H1 (cell line): ENCODE results near the gene RTF1. TPM values are rescaled to one million over a fixed set of nuclear protein-coding genes. Genes with fewer than 3 reads are reported as not detected.

Experiments
- CTCF ChIA-PET: fragments of 300-600 bp; sonication (Branson Sonifier 250); formaldehyde crosslinking; loops from one replicate; lab custom pipeline; 2021; ENCODE audit not compliant: partially characterized antibody; lab: Charles Lee
- POLR2A ChIA-PET: fragments of 300-600 bp; sonication (Branson Sonifier 250); formaldehyde crosslinking; loops from one replicate; lab custom pipeline; 2021; ENCODE audit warnings: inconsistent platforms; ENCODE audit not compliant: partially characterized antibody; lab: Charles Lee
- DNase-seq, 2 experiments: peaks; one replicate each; pipeline versions ENCODE4 v3.0.0 to v3.0.0-alpha.2; 2010 to 2022; ENCODE audit warnings: low spot score in 2 of 2, low read depth in 1 of 2, mixed read lengths in 1 of 2
- FAIRE-seq: peaks from 2 replicates; lab custom pipeline; 2011; peaks lifted over from hg19 to GRCh38; lab: Jason Lieb, UNC
- H2AFZ ChIP-seq: 2 replicates; pipeline ENCODE4 v1.8.1; 2012; ENCODE audit warnings: low read length, inconsistent platforms
- H2AK5ac ChIP-seq: 2 replicates; pipeline ENCODE4 v1.6.1; 2013; ENCODE audit warnings: low read depth, low read length
- H2BK120ac ChIP-seq: replicated peaks from 2 replicates; pipeline ENCODE3; 2013; ENCODE audit warnings: low read depth, low read length, inconsistent platforms
- H2BK12ac ChIP-seq: 2 replicates; pipeline ENCODE4 v1.6.1; 2013; ENCODE audit warnings: low read depth, low read length
- H2BK15ac ChIP-seq: 2 replicates; pipeline ENCODE4 v1.6.1; 2013; ENCODE audit warnings: low read length
- H2BK20ac ChIP-seq: 2 replicates; pipeline ENCODE4 v1.6.1; 2013; ENCODE audit warnings: low read length
- H2BK5ac ChIP-seq: 2 replicates; pipeline ENCODE4 v1.6.1; 2013; ENCODE audit warnings: low read depth, low read length
- H3K14ac ChIP-seq: 2 replicates; pipeline ENCODE4 v1.6.1; 2013; ENCODE audit warnings: inconsistent platforms; ENCODE audit not compliant: insufficient read length
- H3K18ac ChIP-seq: 2 replicates; pipeline ENCODE4 v1.6.1; 2013; ENCODE audit warnings: low read length; ENCODE audit errors: extremely low read depth
- H3K23ac ChIP-seq: 2 replicates; pipeline ENCODE4 v1.6.1; 2013; ENCODE audit warnings: inconsistent platforms; ENCODE audit not compliant: insufficient read length
- H3K23me2 ChIP-seq: 2 replicates; pipeline ENCODE4 v1.6.1; 2013; ENCODE audit warnings: low read depth, low read length
- H3K27ac ChIP-seq: 2 replicates; pipeline ENCODE4 v1.6.1; 2011; ENCODE audit warnings: low read depth, low read length, inconsistent platforms
- H3K27me3 ChIP-seq, 4 experiments: replicated peaks in 1 of 4; 1 replicate in 1 of 4; 2 replicates in 3 of 4; pipeline versions ENCODE4 v1.6.1 to v1.8.1; 2011 to 2013; ENCODE audit warnings: low read length in 3 of 4, mild to moderate bottlenecking in 3 of 4, inconsistent platforms in 2 of 4, mixed read lengths in 2 of 4, moderate library complexity in 1 of 4; ENCODE audit not compliant: control insufficient read depth in 3 of 4, insufficient read depth in 3 of 4; ENCODE audit errors: extremely low read depth in 1 of 4
- H3K36me3 ChIP-seq, 4 experiments: 2 replicates each; pipeline versions ENCODE4 v1.6.1 to v1.8.1; 2011 to 2013; ENCODE audit warnings: mild to moderate bottlenecking in 4 of 4, low read length in 3 of 4, moderate library complexity in 2 of 4, control low read depth in 1 of 4, inconsistent platforms in 1 of 4; ENCODE audit not compliant: insufficient read depth in 4 of 4, control insufficient read depth in 2 of 4
- H3K4ac ChIP-seq: replicated peaks from 2 replicates; pipeline ENCODE3; 2013; ENCODE audit warnings: low read length, low read depth, mixed read lengths, inconsistent platforms; ENCODE audit not compliant: insufficient read length
- H3K4me1 ChIP-seq, 4 experiments: replicated peaks in 1 of 4; 1 replicate in 1 of 4; 2 replicates in 3 of 4; pipeline versions ENCODE4 v1.6.1 to v1.8.1; 2011 to 2013; ENCODE audit warnings: low read length in 3 of 4, inconsistent platforms in 2 of 4, mixed read lengths in 1 of 4; ENCODE audit not compliant: insufficient read depth in 4 of 4, control insufficient read depth in 3 of 4
- H3K4me2 ChIP-seq, 2 experiments: 2 replicates each; pipeline versions ENCODE4 v1.6.1 to v1.8.1; 2011 to 2013; ENCODE audit warnings: low read depth in 2 of 2, low read length in 2 of 2, control low read depth in 1 of 2, inconsistent platforms in 1 of 2, mild to moderate bottlenecking in 1 of 2; ENCODE audit not compliant: insufficient read depth in 1 of 2
- H3K4me3 ChIP-seq, 4 experiments: fragments of 200-600, 300-600 bp in 1 of 4; sonication (generic), shearing (Covaris generic), sonication (Bioruptor Twin) in 1 of 4; 2 replicates each; pipeline versions ENCODE4 v1.5.1 to v1.8.1; 2011 to 2016; ENCODE audit warnings: low read length in 4 of 4, low read depth in 3 of 4, control low read depth in 2 of 4, inconsistent platforms in 2 of 4, mild to moderate bottlenecking in 2 of 4, mixed read lengths in 1 of 4, moderate library complexity in 1 of 4; ENCODE audit not compliant: insufficient read depth in 2 of 4; ENCODE audit errors: extremely low read depth in 1 of 4
- H3K56ac ChIP-seq: replicated peaks from 2 replicates; pipeline ENCODE3; 2013; ENCODE audit warnings: low read depth, mild to moderate bottlenecking, mixed read lengths, low read length, inconsistent platforms; ENCODE audit not compliant: insufficient read length
- H3K79me1 ChIP-seq: 2 replicates; pipeline ENCODE4 v1.6.1; 2013; ENCODE audit warnings: low read depth, low read length, control low read depth
- H3K79me2 ChIP-seq, 2 experiments: 2 replicates each; pipeline versions ENCODE4 v1.6.1 to v1.8.1; 2012 to 2013; ENCODE audit warnings: low read length in 2 of 2, mild to moderate bottlenecking in 2 of 2, inconsistent platforms in 1 of 2; ENCODE audit not compliant: insufficient read depth in 2 of 2, control insufficient read depth in 1 of 2
- H3K9ac ChIP-seq, 4 experiments: replicated peaks in 1 of 4; 1 replicate in 1 of 4; 2 replicates in 3 of 4; pipeline versions ENCODE4 v1.6.1 to v1.8.1; 2011 to 2013; ENCODE audit warnings: low read depth in 3 of 4, low read length in 3 of 4, control low read depth in 2 of 4, mild to moderate bottlenecking in 2 of 4, moderate library complexity in 2 of 4, inconsistent platforms in 1 of 4; ENCODE audit errors: extremely low read depth in 1 of 4
- H3K9me3 ChIP-seq, 2 experiments: 2 replicates each; pipeline versions ENCODE4 v1.6.1 to v1.8.1; 2012 to 2013; ENCODE audit warnings: mild to moderate bottlenecking in 2 of 2, moderate library complexity in 2 of 2, control low read depth in 1 of 2, inconsistent platforms in 1 of 2, low read depth in 1 of 2, low read length in 1 of 2, mixed read lengths in 1 of 2; ENCODE audit not compliant: insufficient read depth in 2 of 2
- H4K20me1 ChIP-seq, 2 experiments: replicated peaks in 1 of 2; 2 replicates each; pipeline versions ENCODE3 to v1.8.1; 2011 to 2013; ENCODE audit warnings: inconsistent platforms in 2 of 2, low read length in 2 of 2, mild to moderate bottlenecking in 1 of 2; ENCODE audit not compliant: insufficient read depth in 2 of 2, control insufficient read depth in 1 of 2
- H4K5ac ChIP-seq: 2 replicates; pipeline ENCODE4 v1.6.1; 2013; ENCODE audit warnings: low read length, low read depth, mixed read lengths, inconsistent platforms; ENCODE audit not compliant: insufficient read length
- H4K8ac ChIP-seq: 2 replicates; pipeline ENCODE4 v1.8.0; 2013; ENCODE audit warnings: mild to moderate bottlenecking, moderate library complexity, low read length, inconsistent platforms; ENCODE audit not compliant: insufficient read depth; ENCODE audit errors: extremely low read depth
- H4K91ac ChIP-seq: replicated peaks from 2 replicates; pipeline ENCODE3; 2013; ENCODE audit warnings: low read length, mixed read lengths, inconsistent platforms; ENCODE audit not compliant: insufficient read length
- CHD2 ChIP-seq: IDR thresholded peaks from 2 replicates; pipeline ENCODE4 v1.6.1; 2012; ENCODE audit warnings: low read length, improper control_type of control experiment
- EGR1 ChIP-seq: IDR thresholded peaks from 2 replicates; pipeline ENCODE4 v1.6.1; 2011; ENCODE audit warnings: low read depth, low read length, borderline replicate concordance
- FOSL1 ChIP-seq: IDR thresholded peaks from 2 replicates; pipeline ENCODE4 v1.6.1; 2011; ENCODE audit warnings: mild to moderate bottlenecking, low read depth, low read length, moderate library complexity; ENCODE audit not compliant: insufficient read depth
- GABPA ChIP-seq: IDR thresholded peaks from 2 replicates; pipeline ENCODE4 v1.6.1; 2011; ENCODE audit warnings: mild to moderate bottlenecking, low read length, moderate library complexity, borderline replicate concordance; ENCODE audit not compliant: insufficient read depth
- JUND ChIP-seq: IDR thresholded peaks from 2 replicates; pipeline ENCODE4 v1.6.1; 2011; ENCODE audit warnings: mild to moderate bottlenecking, improper control_type of control experiment, low read length
- POU5F1 ChIP-seq: IDR thresholded peaks from 2 replicates; pipeline ENCODE4 v1.6.1; 2011; ENCODE audit warnings: low read depth, mild to moderate bottlenecking, low read length, moderate library complexity
- RXRA ChIP-seq: IDR thresholded peaks from 2 replicates; pipeline ENCODE4 v1.6.1; 2011; ENCODE audit warnings: low read depth, mild to moderate bottlenecking, low read length, moderate library complexity; ENCODE audit not compliant: insufficient read depth
- SP1 ChIP-seq: IDR thresholded peaks from 2 replicates; pipeline ENCODE4 v1.6.1; 2011; ENCODE audit warnings: low read depth, low read length
- TBP ChIP-seq: IDR thresholded peaks from 2 replicates; pipeline ENCODE4 v1.6.1; 2011; ENCODE audit warnings: low read depth, low read length, improper control_type of control experiment
- WGBS, 2 experiments: shearing (Covaris generic) in 1 of 2; methylation state at CpG; one replicate each; pipeline versions ENCODE4 v1.1.6 to v1.1.7; 2013 to 2015; ENCODE audit warnings: low lambda C conversion rate in 2 of 2, mixed read lengths in 2 of 2, inconsistent platforms in 1 of 2, low coverage in 1 of 2, missing lambda C conversion rate in 1 of 2; ENCODE audit not compliant: insufficient replicate concordance in 2 of 2, insufficient coverage in 1 of 2, insufficient read length in 1 of 2; ENCODE audit errors: extremely low coverage in 1 of 2, missing lambda C conversion rate in 1 of 2; 5-methylcytosine and 5-hydroxymethylcytosine counted together
- polyA plus RNA-seq, 7 experiments: library from polyadenylated mRNA; depleted of rRNA in 3 of 7; stranded (reverse) in 5 of 7; unstranded in 2 of 7; fragments of >200 nt in 5 of 7; fragments of 200-250 nt in 2 of 7; gene quantifications; 1 replicate in 5 of 7; 2 replicates in 1 of 7; 4 replicates in 1 of 7; pipeline versions ENCODE4 v1.2.1 to v1.2.3, GENCODE V29; 2011 to 2013; ENCODE audit warnings: missing spikeins in 2 of 7, mixed read lengths in 2 of 7
- total RNA-seq: library from RNA; stranded (reverse); fragmentation: NEBNext Ultra II Directional; extraction: Animal tissue kit (Norgen Biotek cat#: 25700); gene quantifications from 2 replicates; pipeline ENCODE4 v1.2.1, GENCODE V29; 2021
- TF ChIP-seq, protein P1 (sequence below): IDR thresholded peaks from 2 replicates; pipeline ENCODE4 v1.6.1; 2012; ENCODE audit warnings: inconsistent platforms

The RTF1 gene
- total and polyA plus RNA-seq, 2 of the 8 experiments (the other 6 are each of a cell fraction or from before 2014, with no cell fraction given), result 22.6 to 47.7 TPM

DNA sequence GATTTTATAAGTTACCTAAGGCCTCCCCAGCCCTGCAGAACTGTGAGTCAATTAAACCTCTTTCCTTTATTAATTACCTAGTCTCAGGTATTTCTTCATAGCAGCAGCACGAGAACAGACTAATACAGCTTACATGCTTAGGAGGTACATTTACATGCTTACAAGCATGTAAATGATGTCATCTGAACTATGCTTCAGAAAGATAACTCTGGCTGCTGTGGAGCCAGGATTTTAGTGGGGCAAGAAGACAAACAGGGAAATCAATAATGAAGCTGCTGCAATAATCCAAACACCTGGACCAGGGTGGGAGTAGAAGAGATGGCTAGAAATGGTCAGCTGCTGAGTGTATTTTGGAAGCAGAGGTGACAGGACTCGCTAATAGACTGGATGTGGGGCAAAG, 24.2 kb upstream of the RTF1 start:
- H4K91ac ChIP-seq, result no peak overlapping the region
- no peak overlapping the region for H2BK20ac ChIP-seq
- H3K4me1 ChIP-seq, result no peaks in the 10 kb centered on the region
- no peak overlapping the region for H3K4me3 ChIP-seq
- 87% methylated on average over 2 of the region's 2 CpGs; no CpG with 5 or more reads in 1 of the 2 experiments for WGBS, 2 experiments
- DNase-seq, result no peak
- H2AK5ac ChIP-seq, result no peak overlapping the region
- FAIRE-seq, result no peak
- no peak overlapping the region for H3K23ac ChIP-seq
- TF ChIP-seq, protein P1, sequence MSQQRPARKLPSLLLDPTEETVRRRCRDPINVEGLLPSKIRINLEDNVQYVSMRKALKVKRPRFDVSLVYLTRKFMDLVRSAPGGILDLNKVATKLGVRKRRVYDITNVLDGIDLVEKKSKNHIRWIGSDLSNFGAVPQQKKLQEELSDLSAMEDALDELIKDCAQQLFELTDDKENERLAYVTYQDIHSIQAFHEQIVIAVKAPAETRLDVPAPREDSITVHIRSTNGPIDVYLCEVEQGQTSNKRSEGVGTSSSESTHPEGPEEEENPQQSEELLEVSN, result no peak
- no peak for TF ChIP-seq TBP
- TF ChIP-seq SP1, result no peak
- no peak for TF ChIP-seq CHD2
- no peak for TF ChIP-seq JUND
- no peak for TF ChIP-seq RXRA
- no peak for TF ChIP-seq POU5F1
- TF ChIP-seq FOSL1, result no peak
- no peak for TF ChIP-seq EGR1
- TF ChIP-seq GABPA, result no peak
- no peak overlapping the region for H4K5ac ChIP-seq
- no peak overlapping the region for H2BK12ac ChIP-seq
- peaks cover 0 to 2% of the 10 kb centered on the region in 2 experiments for H4K20me1 ChIP-seq
- H3K4me2 ChIP-seq, result no peak overlapping the region
- no peaks in the 10 kb centered on the region for H3K79me2 ChIP-seq
- ChIA-PET POLR2A (interaction anchor here (0.8 kb wide), 1 partner anchor 13 kb away, joined by 4 read pairs; no protein-coding TSS in a partner anchor), CTCF (interaction anchor here (0.6 kb wide), 1 partner anchor 13 kb away, joined by 3 read pairs; no protein-coding TSS in a partner anchor)
- no peak overlapping the region for H3K14ac ChIP-seq
- no peak overlapping the region for H3K27ac ChIP-seq
- H2BK120ac ChIP-seq, result no peak overlapping the region
- peaks cover 2 to 7% (median 5%) of the 10 kb centered on the region in 4 experiments; a peak in 4 of 8 replicates for H3K36me3 ChIP-seq
- H3K9me3 ChIP-seq, result no peaks in the 10 kb centered on the region
- no peaks in the 10 kb centered on the region for H3K27me3 ChIP-seq
- H3K18ac ChIP-seq, result no peak overlapping the region
- no peak overlapping the region for H3K4ac ChIP-seq
- H4K8ac ChIP-seq, result no peak overlapping the region
- no peak overlapping the region for H2AFZ ChIP-seq
- no peaks in the 10 kb centered on the region for H3K23me2 ChIP-seq
- H3K79me1 ChIP-seq, result no peaks in the 10 kb centered on the region; the same call in 1 of the 2 replicates
- H2BK15ac ChIP-seq, result no peak overlapping the region
- H2BK5ac ChIP-seq, result no peak overlapping the region
- no peak overlapping the region for H3K56ac ChIP-seq
- no peak overlapping the region for H3K9ac ChIP-seq
